NB4 (cell line): ENCODE results near the gene DDRGK1.
"Not testable (repeated sequence)": the region's sequence is repeated elsewhere in the genome, so short reads cannot be mapped to it uniquely, and the experiment has no call there.

ENCODE experiments used
- DNase-seq: peaks from one replicate; pipeline ENCODE4 v3.0.0; 2010; ENCODE audit warnings: low read depth
- H3K4me3 ChIP-seq: one replicate; pipeline ENCODE4 v1.5.1; 2011; ENCODE audit warnings: mild to moderate bottlenecking, low read depth, low read length, moderate library complexity
- CTCF ChIP-seq: IDR thresholded peaks from one replicate; pipeline ENCODE4 v1.5.1; 2012; ENCODE audit warnings: low read depth, low read length
- MAX ChIP-seq: IDR thresholded peaks from 2 replicates; pipeline ENCODE4 v1.6.1; 2011; ENCODE audit warnings: low read depth, low read length
- MYC ChIP-seq: IDR thresholded peaks from 2 replicates; pipeline ENCODE4 v1.6.1; 2011; ENCODE audit warnings: low read depth, low read length
- POLR2A ChIP-seq: IDR thresholded peaks from 2 replicates; pipeline ENCODE4 v1.6.1; 2011; ENCODE audit warnings: mild to moderate bottlenecking; ENCODE audit not compliant: insufficient read length; ENCODE audit errors: extremely low read depth

The DDRGK1 gene

GRCh38 chr20:3223994-3224680 lies 19.7 kb upstream of the DDRGK1 start:
- TF ChIP-seq CTCF: no peak
- TF ChIP-seq MAX: no peak
- TF ChIP-seq POLR2A: no peak
- no peak for TF ChIP-seq MYC
- no peak overlapping the region for H3K4me3 ChIP-seq
- no peak for DNase-seq

- no peak for DNase-seq
- TF ChIP-seq CTCF: no peak
- no peak for TF ChIP-seq MAX
- no peak for TF ChIP-seq POLR2A
- no peak for TF ChIP-seq MYC
- no peak overlapping the region for H3K4me3 ChIP-seq
Observed at GRCh38 chr20:3223651-3223993, 19.1 kb upstream of the DDRGK1 start.

GRCh38 chr20:3222635-3223600 lies 18.4 kb upstream of the DDRGK1 start:
- DNase-seq: no peak
- TF ChIP-seq CTCF: no peak
- TF ChIP-seq MAX: no peak
- no peak for TF ChIP-seq POLR2A
- TF ChIP-seq MYC: no peak
- no peak overlapping the region for H3K4me3 ChIP-seq

- H3K4me3 ChIP-seq: no peak overlapping the region
- TF ChIP-seq CTCF (no peak), POLR2A (no peak), MYC (no peak), MAX (no peak)
- no peak for DNase-seq
Observed at GRCh38 chr20:3221398-3222226, 17.1 kb upstream of the DDRGK1 start.

GRCh38 chr20:3218307-3218988 lies 14.0 kb upstream of the DDRGK1 start:
- H3K4me3 ChIP-seq: no peak overlapping the region
- no peak for TF ChIP-seq MAX
- peak; percentile 72 for TF ChIP-seq CTCF

GRCh38 chr20:3215359-3215917 lies 11.0 kb upstream of the DDRGK1 start:
- not testable (repeated sequence) for DNase-seq, H3K4me3 ChIP-seq

More at GRCh38 chr20:3218307-3218988, 14.0 kb upstream of the DDRGK1 start:
- peak; percentile 77 for DNase-seq
